Tibial artery (tissue), 4 donors: Measurements from ENCODE around the gene PKNOX2.

Source experiments
- DNase-seq, 2 donors: peaks; one replicate each; pipeline ENCODE4 v3.0.0-alpha.2; 2019
- H3K27ac ChIP-seq, 2 donors: fragments of 200-600 bp; sonication (generic) in 1 of 2; 1 replicate in 1 of 2; 2 replicates in 1 of 2; pipeline ENCODE4 v1.5.1; 2018 to 2019; ENCODE audit warnings: mild to moderate bottlenecking in 1 of 2
- H3K27me3 ChIP-seq, 2 donors: fragments of 200-600 bp; sonication (generic) in 1 of 2; one replicate each; pipeline versions ENCODE4 v1.5.1 to v1.6.0; 2016 to 2019
- H3K36me3 ChIP-seq, 3 donors: fragments of 200-600 bp; sonication (generic) in 2 of 3; one replicate each; pipeline ENCODE4 v1.5.1; 2016 to 2019; ENCODE audit warnings: mild to moderate bottlenecking in 2 of 3
- H3K4me1 ChIP-seq, 4 donors: fragments of 200-600 bp; sonication (generic) in 2 of 4; 1 replicate in 3 of 4; 2 replicates in 1 of 4; pipeline ENCODE4 v1.5.1; 2016 to 2019
- H3K4me3 ChIP-seq, 2 donors: fragments of 200-600 bp; sonication (generic) in 1 of 2; 1 replicate in 1 of 2; 2 replicates in 1 of 2; pipeline ENCODE4 v1.5.1; 2018 to 2019; ENCODE audit warnings: mild to moderate bottlenecking in 2 of 2
- H3K9me3 ChIP-seq, 3 donors: fragments of 200-600 bp; sonication (generic) in 1 of 3; one replicate each; pipeline ENCODE4 v1.5.1; 2016 to 2019
- CTCF ChIP-seq, 2 experiments: fragments of 200-600 bp in 1 of 2; fragments of 450-650 bp in 1 of 2; IDR thresholded peaks; one replicate each; pipeline ENCODE4 v1.5.1; 2017 to 2019; ENCODE audit warnings: antibody characterized with exemption in 2 of 2, mild to moderate bottlenecking in 1 of 2, moderate library complexity in 1 of 2
- intact Hi-C: fragments of 100-400 bp; cut with DNase I; formaldehyde crosslinking; loops from one replicate; pipeline ENCODE4 v1.15.0; 2023; ENCODE audit warnings: low total_unique reads

PKNOX2 gene

GRCh38 chr11:125350206-125351032 is 185.9 kb downstream of the PKNOX2 start:
- Histone ChIP-seq H3K4me3 (no peak overlapping the region), H3K27ac (no peak overlapping the region), H3K9me3 (no peaks in the 10 kb centered on the region), H3K36me3 (no peaks in the 10 kb centered on the region), H3K27me3 (no peaks in the 10 kb centered on the region), H3K4me1 (peaks cover 0 to 21% (median 10%) of the 10 kb centered on the region in 4 donors)
- no peak for DNase-seq
- no peak for TF ChIP-seq CTCF (IDR thresholded peaks at IDR 0.05)
- intact Hi-C loops, result loop anchor here (10.0 kb wide), 1 partner anchor 396 kb away; the partner anchor contains the start of gene CCDC15

- Histone ChIP-seq H3K27ac (no peak overlapping the region), H3K36me3 (no peaks in the 10 kb centered on the region), H3K4me1 (peaks cover 0 to 12% (median 3%) of the 10 kb centered on the region in 4 donors), H3K27me3 (no peaks in the 10 kb centered on the region), H3K4me3 (no peak overlapping the region), H3K9me3 (no peaks in the 10 kb centered on the region)
- intact Hi-C loops, result loop anchor here (10.0 kb wide), 1 partner anchor 396 kb away; the partner anchor contains the start of gene CCDC15
- no peak for TF ChIP-seq CTCF (IDR thresholded peaks at IDR 0.05)
- DNase-seq, result no peak
Measured at GRCh38 chr11:125351033-125351867, 186.7 kb downstream of the PKNOX2 start.

- no peak for TF ChIP-seq CTCF (IDR thresholded peaks at IDR 0.05)
- H3K9me3 ChIP-seq, result no peaks in the 10 kb centered on the region
- H3K4me1 ChIP-seq, result peaks cover 0 to 7% (median 1%) of the 10 kb centered on the region in 4 donors
- no peak for DNase-seq
- H3K27ac ChIP-seq, result no peak overlapping the region
- no peaks in the 10 kb centered on the region for H3K27me3 ChIP-seq
- intact Hi-C loops, result loop anchor here (10.0 kb wide), 1 partner anchor 397 kb away; the partner anchor contains the start of gene CCDC15
- no peaks in the 10 kb centered on the region for H3K36me3 ChIP-seq
- H3K4me3 ChIP-seq, result no peak overlapping the region
Measured at GRCh38 chr11:125351868-125352250, 187.3 kb downstream of the PKNOX2 start.

- intact Hi-C loops, result loop anchor here (10.0 kb wide), 1 partner anchor 402 kb away; the partner anchor contains the start of gene CCDC15
- peaks cover 0 to 4% (median 0%) of the 10 kb centered on the region in 3 donors for H3K36me3 ChIP-seq
- H3K4me3 ChIP-seq, result no peak overlapping the region
- DNase-seq, result no peak
- no peak overlapping the region for H3K27ac ChIP-seq
- TF ChIP-seq CTCF (IDR thresholded peaks at IDR 0.05), result no peak
- H3K27me3 ChIP-seq, result no peaks in the 10 kb centered on the region
- no peaks in the 10 kb centered on the region for H3K9me3 ChIP-seq
- H3K4me1 ChIP-seq, result no peaks in the 10 kb centered on the region
Measured at GRCh38 chr11:125356797-125357196, 192.2 kb downstream of the PKNOX2 start.

GRCh38 chr11:125357551-125357950 is 193.0 kb downstream of the PKNOX2 start:
- no peak for TF ChIP-seq CTCF (IDR thresholded peaks at IDR 0.05)
- Histone ChIP-seq H3K27me3 (no peaks in the 10 kb centered on the region), H3K4me1 (no peaks in the 10 kb centered on the region), H3K36me3 (peaks cover 0 to 4% (median 0%) of the 10 kb centered on the region in 3 donors), H3K9me3 (no peaks in the 10 kb centered on the region), H3K4me3 (no peak overlapping the region), H3K27ac (no peak overlapping the region)
- DNase-seq, result no peak
- intact Hi-C loops, result loop anchor here (10.0 kb wide), 1 partner anchor 403 kb away; the partner anchor contains the start of gene CCDC15
